Panc1 (cell line): ENCODE results near the gene NT5DC3. TPM values are rescaled to one million over a fixed set of nuclear protein-coding genes. Genes with fewer than 3 reads are reported as not detected.
"Not testable (repeated sequence)": the region's sequence is repeated elsewhere in the genome, so short reads cannot be mapped to it uniquely, and the experiment has no call there.

Source experiments
- ATAC-seq: fragments of 200-7000 bp; cut with Tn5 transposase; 2 replicates; pipeline ENCODE4 v1.9.1; 2020; ENCODE audit warnings: mild to moderate bottlenecking, moderate library complexity
- BruUV-seq: library from RNA; stranded (reverse); fragments of 400-500 nt; replicated peaks from 2 replicates; lab custom pipeline; 2021; lab: Mats Ljungman, UMichigan
- CTCF ChIA-PET: fragments of 300-600 bp; sonication (Branson Sonifier 250); formaldehyde crosslinking; loops from one replicate; lab custom pipeline; 2022; ENCODE audit warnings: antibody characterized with exemption; lab: Charles Lee
- POLR2A ChIA-PET: fragments of 300-600 bp; sonication (Branson Sonifier 250); formaldehyde crosslinking; loops from one replicate; lab custom pipeline; 2022; ENCODE audit warnings: antibody characterized with exemption; lab: Charles Lee
- DNase-seq: peaks from one replicate; pipeline ENCODE4 v3.0.0-alpha.2; 2010; ENCODE audit warnings: low read depth, low spot score
- H3K27ac ChIP-seq: 2 replicates; pipeline ENCODE4 v1.5.1; 2011; ENCODE audit warnings: mild to moderate bottlenecking, low read length, inconsistent platforms
- H3K27me3 ChIP-seq: fragments of 200-500 bp; sonication (Bioruptor generic); 2 replicates; pipeline ENCODE4 v1.6.0; 2014; ENCODE audit warnings: low read length, inconsistent platforms; ENCODE audit not compliant: control insufficient read depth, insufficient read depth
- H3K36me3 ChIP-seq: fragments of 200-500 bp; sonication (Bioruptor generic); 2 replicates; pipeline ENCODE4 v1.5.1; 2014; ENCODE audit warnings: inconsistent platforms, mild to moderate bottlenecking, low read length, moderate library complexity; ENCODE audit not compliant: control insufficient read depth, insufficient read depth
- H3K4me1 ChIP-seq: 2 replicates; pipeline ENCODE4 v1.5.1; 2011; ENCODE audit warnings: inconsistent platforms, mild to moderate bottlenecking, low read length, moderate library complexity; ENCODE audit not compliant: control insufficient read depth, insufficient read depth
- H3K4me3 ChIP-seq, 2 experiments: 2 replicates each; pipeline ENCODE4 v1.5.1; 2011 to 2012; ENCODE audit warnings: low read depth in 2 of 2, low read length in 2 of 2, mild to moderate bottlenecking in 2 of 2, inconsistent platforms in 1 of 2, moderate library complexity in 1 of 2
- H3K9me3 ChIP-seq: fragments of 200-500 bp; sonication (Bioruptor generic); 2 replicates; pipeline ENCODE4 v1.5.1; 2014; ENCODE audit warnings: low read depth, mild to moderate bottlenecking, inconsistent platforms, low read length, moderate library complexity; ENCODE audit not compliant: control insufficient read depth, insufficient read depth
- CTCF ChIP-seq: fragments of 450-650 bp; IDR thresholded peaks from 2 replicates; pipeline ENCODE4 v1.5.1; 2017; ENCODE audit warnings: mild to moderate bottlenecking
- POLR2AphosphoS5 ChIP-seq: IDR thresholded peaks from 2 replicates; pipeline ENCODE4 v1.6.1; 2012; ENCODE audit warnings: mild to moderate bottlenecking, low read depth, low read length, moderate library complexity
- REST ChIP-seq, 2 experiments: IDR thresholded peaks; 2 replicates each; pipeline ENCODE4 v1.6.1; 2011 to 2012; ENCODE audit warnings: low read depth in 2 of 2, control low read depth in 1 of 2, low read length in 1 of 2, mild to moderate bottlenecking in 1 of 2, moderate library complexity in 1 of 2; ENCODE audit not compliant: insufficient read depth in 1 of 2
- SIN3A ChIP-seq: IDR thresholded peaks from 2 replicates; pipeline ENCODE4 v1.6.1; 2012; ENCODE audit warnings: low read depth, mild to moderate bottlenecking, low read length, moderate library complexity, borderline replicate concordance; ENCODE audit not compliant: insufficient read depth
- TCF7L2 ChIP-seq: IDR thresholded peaks from 2 replicates; pipeline ENCODE4 v1.6.1; 2011; ENCODE audit warnings: mild to moderate bottlenecking, low read depth, low read length, inconsistent platforms
- in situ Hi-C: cut with HindIII; loops from 2 replicates; pipeline ENCODE4 v1.10.0; 2016; ENCODE audit warnings: low sequenced_read_pairs, low pct_unique_long_range_greater_than_20kb
- intact Hi-C: fragments of 100-400 bp; cut with micrococcal nuclease; formaldehyde crosslinking; loops from one replicate; pipeline ENCODE4 v1.10.0; 2022; ENCODE audit not compliant: unreplicated experiment
- total RNA-seq: library from RNA; stranded (reverse); gene quantifications from one replicate; pipeline ENCODE4 v1.2.1, GENCODE V29; 2021; ENCODE audit not compliant: unreplicated experiment

NT5DC3 gene
- total RNA-seq, 1 experiment from 2014 or later, result 24.9 TPM

- H3K27me3 ChIP-seq, result no peaks in the 10 kb centered on the region
- no peaks in the 10 kb centered on the region; the same call in 1 of the 2 replicates for H3K4me1 ChIP-seq
- no peak overlapping the region for H3K27ac ChIP-seq
- DNase-seq, result no peak
- H3K4me3 ChIP-seq, result no peak overlapping the region
- ATAC-seq, result no peak
- TF ChIP-seq REST (IDR thresholded peaks at IDR 0.05; ENCODE audit: insufficient read depth in 1 of 2, low read depth in 2 of 2, low read length in 1 of 2) (no peak), CTCF (0 out of 2 replicates have a peak, but pooled peaks have one; percentile 10)
- in situ Hi-C loops, result no loop called here
- BruUV-seq, result no TSS peak
- ChIA-PET CTCF (no interaction called here), POLR2A (no interaction called here)
- H3K9me3 ChIP-seq, result no peaks in the 10 kb centered on the region
- H3K36me3 ChIP-seq, result peaks cover 9% of the 10 kb centered on the region
- intact Hi-C loops, result no loop called here
These were observed 28.2 kb downstream of the NT5DC3 start for GRCh38 chr12:103812789-103813188.

DNA sequence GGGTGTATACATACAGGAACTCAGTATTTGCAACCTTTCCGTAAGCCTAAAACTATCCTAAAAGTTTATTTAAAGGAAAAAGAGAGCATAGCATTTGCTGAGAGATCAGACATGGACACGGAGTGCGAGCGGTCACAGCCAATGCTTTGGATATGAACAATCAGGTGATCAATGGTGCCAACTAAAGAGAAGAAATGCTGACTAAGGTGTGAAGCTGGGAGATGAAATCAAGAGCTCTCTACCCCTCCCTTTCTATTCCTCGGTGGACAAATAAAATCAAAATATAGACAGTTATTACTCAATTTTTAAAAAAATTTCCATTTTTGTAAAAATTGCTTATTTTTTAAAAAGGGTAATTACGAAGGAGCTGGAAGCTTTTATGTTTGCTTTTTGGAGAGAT lies 29.2 kb downstream of the NT5DC3 start:
- ChIA-PET CTCF (no interaction called here), POLR2A (no interaction called here)
- H3K4me3 ChIP-seq, result no peak overlapping the region
- no peak overlapping the region for H3K27ac ChIP-seq
- no TSS peak for BruUV-seq
- ATAC-seq (no peak), DNase-seq (no peak)
- H3K36me3 ChIP-seq, result peaks cover 9% of the 10 kb centered on the region
- H3K9me3 ChIP-seq, result no peaks in the 10 kb centered on the region
- H3K4me1 ChIP-seq, result peaks cover 4% of the 10 kb centered on the region
- no peak for TF ChIP-seq TCF7L2
- no peak for TF ChIP-seq SIN3A
- no peak for TF ChIP-seq POLR2AphosphoS5
- in situ Hi-C loops, result no loop called here
- intact Hi-C loops, result no loop called here
- H3K27me3 ChIP-seq, result no peaks in the 10 kb centered on the region

- DNase-seq, result no peak
- ChIA-PET CTCF (no interaction called here), POLR2A (no interaction called here)
- no TSS peak for BruUV-seq
- peaks cover 14% of the 10 kb centered on the region for H3K36me3 ChIP-seq
- no peak for ATAC-seq
- peaks cover 21% of the 10 kb centered on the region for H3K4me1 ChIP-seq
- H3K9me3 ChIP-seq, result no peaks in the 10 kb centered on the region
- H3K4me3 ChIP-seq, result no peak overlapping the region
- no peak overlapping the region for H3K27ac ChIP-seq
- H3K27me3 ChIP-seq, result no peaks in the 10 kb centered on the region
- TF ChIP-seq REST (IDR thresholded peaks at IDR 0.05; ENCODE audit: insufficient read depth in 1 of 2, low read depth in 2 of 2, low read length in 1 of 2), result no peak
- no peak for TF ChIP-seq CTCF
- TF ChIP-seq TCF7L2, result no peak
- TF ChIP-seq SIN3A, result no peak
- TF ChIP-seq POLR2AphosphoS5, result no peak
- intact Hi-C loops (no loop called here), in situ Hi-C loops (no loop called here)
These were observed 30.9 kb downstream of the NT5DC3 start for GRCh38 chr12:103810111-103810510.

GRCh38 chr12:103809639-103810038 lies 31.4 kb downstream of the NT5DC3 start:
- intact Hi-C loops, CTCF ChIA-PET, ATAC-seq, POLR2A ChIA-PET, BruUV-seq, H3K27ac ChIP-seq, DNase-seq, in situ Hi-C loops, H3K27me3 ChIP-seq, H3K9me3 ChIP-seq, H3K4me3 ChIP-seq: not testable (repeated sequence)
- Histone ChIP-seq H3K4me1 (peaks cover 26% of the 10 kb centered on the region), H3K36me3 (peaks cover 14% of the 10 kb centered on the region)
